OCI-LY7 (cell line): ENCODE measurements around the gene DOCK1.

ENCODE experiments used
- EZH2phosphoT487 ChIP-seq: fragments of 200-600 bp; sonication (generic); IDR thresholded peaks from 2 replicates; pipeline ENCODE4 v1.6.1; 2018; ENCODE audit warnings: low read depth, borderline replicate concordance, mild to moderate bottlenecking, mixed run types, antibody characterized with exemption, low read length, moderate library complexity, mixed read lengths
- TF ChIP-seq, protein P1 (sequence below): fragments of 200-600 bp; sonication (generic); conservative IDR thresholded peaks from 2 replicates; pipeline ENCODE4 v1.5.1; 2014; ENCODE audit warnings: mild to moderate bottlenecking, antibody characterized with exemption, low read length, moderate library complexity, mixed read lengths

DNA sequence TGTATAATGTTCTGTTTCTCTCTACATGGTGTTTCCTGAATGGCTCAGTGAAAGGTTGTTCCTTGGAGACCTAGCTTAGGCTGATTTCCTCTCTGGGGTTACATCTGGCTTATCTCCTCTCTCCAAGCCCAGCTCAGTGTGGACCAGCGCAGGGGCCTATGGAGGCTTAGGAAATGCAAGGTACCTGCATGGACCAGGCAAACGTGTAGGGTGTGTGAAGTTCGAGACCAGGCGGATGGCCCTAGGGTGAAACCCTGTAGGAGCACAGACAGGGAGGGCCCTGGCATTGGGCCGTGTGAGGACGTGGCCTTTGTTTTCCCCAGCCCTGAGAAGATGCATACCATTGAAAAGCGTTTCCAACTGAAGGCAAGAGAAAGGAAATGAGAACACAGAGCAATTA is 59.0 kb downstream of the DOCK1 start:
- TF ChIP-seq, protein P1, sequence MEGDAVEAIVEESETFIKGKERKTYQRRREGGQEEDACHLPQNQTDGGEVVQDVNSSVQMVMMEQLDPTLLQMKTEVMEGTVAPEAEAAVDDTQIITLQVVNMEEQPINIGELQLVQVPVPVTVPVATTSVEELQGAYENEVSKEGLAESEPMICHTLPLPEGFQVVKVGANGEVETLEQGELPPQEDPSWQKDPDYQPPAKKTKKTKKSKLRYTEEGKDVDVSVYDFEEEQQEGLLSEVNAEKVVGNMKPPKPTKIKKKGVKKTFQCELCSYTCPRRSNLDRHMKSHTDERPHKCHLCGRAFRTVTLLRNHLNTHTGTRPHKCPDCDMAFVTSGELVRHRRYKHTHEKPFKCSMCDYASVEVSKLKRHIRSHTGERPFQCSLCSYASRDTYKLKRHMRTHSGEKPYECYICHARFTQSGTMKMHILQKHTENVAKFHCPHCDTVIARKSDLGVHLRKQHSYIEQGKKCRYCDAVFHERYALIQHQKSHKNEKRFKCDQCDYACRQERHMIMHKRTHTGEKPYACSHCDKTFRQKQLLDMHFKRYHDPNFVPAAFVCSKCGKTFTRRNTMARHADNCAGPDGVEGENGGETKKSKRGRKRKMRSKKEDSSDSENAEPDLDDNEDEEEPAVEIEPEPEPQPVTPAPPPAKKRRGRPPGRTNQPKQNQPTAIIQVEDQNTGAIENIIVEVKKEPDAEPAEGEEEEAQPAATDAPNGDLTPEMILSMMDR: no peak
- no peak for TF ChIP-seq EZH2phosphoT487
